CD4-positive, alpha-beta T cell treated with Interleukin-17A for 1 hour (primary cell): ENCODE measurements around the gene FLNB.

Experiments
- DNase-seq: peaks from one replicate; pipeline ENCODE4 v3.0.0-alpha.2; 2020

The FLNB gene

GRCh38 chr3:58008141-58009025 lies at the start of gene FLNB:
Gene FLNB, plus strand, starts transcription at chr3:58008422. Its CDS starts 143 bp downstream, at chr3:58008565.
- peak; percentile 81 for DNase-seq

- no peak for DNase-seq
Observed at GRCh38 chr3:57958642-57959422, 49.4 kb upstream of the FLNB start.

- no peak for DNase-seq
Observed at GRCh38 chr3:57959423-57960173, 48.6 kb upstream of the FLNB start.

GRCh38 chr3:57960174-57960505 lies 48.1 kb upstream of the FLNB start:
- DNase-seq: no peak

GRCh38 chr3:57961177-57961827 lies 46.9 kb upstream of the FLNB start:
- no peak for DNase-seq

- no peak for DNase-seq
Observed at GRCh38 chr3:57961828-57962447, 46.3 kb upstream of the FLNB start.

- no peak for DNase-seq
Observed at GRCh38 chr3:57962448-57962834, 45.8 kb upstream of the FLNB start.

- no peak for DNase-seq
Observed at GRCh38 chr3:57963811-57964346, 44.3 kb upstream of the FLNB start.

- no peak for DNase-seq
Observed at GRCh38 chr3:57966829-57967228, 41.4 kb upstream of the FLNB start.

GRCh38 chr3:57967590-57967989 lies 40.6 kb upstream of the FLNB start:
- peak; percentile 4 for DNase-seq

GRCh38 chr3:57968501-57968900 lies 39.7 kb upstream of the FLNB start:
- no peak for DNase-seq

- no peak for DNase-seq
Observed at GRCh38 chr3:57971975-57972374, 36.2 kb upstream of the FLNB start.

- no peak for DNase-seq
Observed at GRCh38 chr3:57972531-57973111, 35.6 kb upstream of the FLNB start.

- DNase-seq: no peak
Observed at GRCh38 chr3:57973715-57974477, 34.3 kb upstream of the FLNB start.

- no peak for DNase-seq
Observed at GRCh38 chr3:57974796-57975388, 33.3 kb upstream of the FLNB start.

- DNase-seq: no peak
Observed at GRCh38 chr3:57977818-57978235, 30.4 kb upstream of the FLNB start.

GRCh38 chr3:57978316-57978715 lies 29.9 kb upstream of the FLNB start:
- no peak for DNase-seq

- DNase-seq: no peak
Observed at GRCh38 chr3:57980416-57980815, 27.8 kb upstream of the FLNB start.

- no peak for DNase-seq
Observed at GRCh38 chr3:57981483-57982087, 26.6 kb upstream of the FLNB start.
